Skin epidermis (tissue), 12 donors: ENCODE results near the gene WT1.

ENCODE experiments used
- H3K27ac ChIP-seq, 21 experiments: fragments of 200-600 bp; sonication (generic) in 11 of 21; one replicate each; pipeline ENCODE4 v1.5.0; 2020; ENCODE audit warnings: mild to moderate bottlenecking in 3 of 21, inconsistent platforms in 2 of 21, moderate library complexity in 2 of 21
- H3K4me3 ChIP-seq, 7 experiments: fragments of 200-600 bp; sonication (generic) in 2 of 7; one replicate each; pipeline ENCODE4 v1.5.0; 2020; ENCODE audit warnings: inconsistent platforms in 2 of 7, mild to moderate bottlenecking in 2 of 7, moderate library complexity in 1 of 7

WT1 gene

DNA sequence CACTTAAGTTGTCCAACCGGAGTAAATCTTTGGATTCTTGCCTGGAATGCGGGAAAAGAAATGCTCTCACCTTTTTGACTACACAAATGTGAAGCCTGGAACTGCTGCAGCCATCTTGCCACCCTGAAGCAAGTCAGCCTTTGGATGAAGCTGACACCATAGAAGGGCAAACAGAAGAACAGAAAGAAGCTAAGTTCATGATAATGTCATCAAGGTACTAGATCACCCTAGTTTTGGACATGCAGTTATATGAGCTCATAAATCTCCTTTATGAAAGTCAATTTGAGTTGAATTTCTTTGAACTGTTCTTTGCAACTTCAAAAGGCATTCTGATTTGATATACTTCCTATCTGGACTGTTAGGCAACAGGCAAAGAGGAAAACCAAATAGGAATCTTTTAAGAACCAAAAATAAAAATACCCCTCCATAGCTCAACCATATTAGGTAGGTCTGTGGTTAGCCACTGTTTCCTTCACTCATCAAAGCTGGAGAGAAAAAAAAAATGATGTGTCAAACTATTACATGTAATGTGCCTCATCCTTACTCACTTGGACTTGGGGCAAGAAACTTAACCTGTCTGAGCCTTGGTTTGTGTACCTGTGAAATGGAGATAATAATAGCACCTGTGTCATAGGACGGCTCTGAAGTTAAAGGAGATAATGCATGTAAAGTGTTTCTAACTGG lies 91.9 kb downstream of the WT1 start:
- H3K27ac ChIP-seq = no peak overlapping the region
- no peak overlapping the region for H3K4me3 ChIP-seq

DNA sequence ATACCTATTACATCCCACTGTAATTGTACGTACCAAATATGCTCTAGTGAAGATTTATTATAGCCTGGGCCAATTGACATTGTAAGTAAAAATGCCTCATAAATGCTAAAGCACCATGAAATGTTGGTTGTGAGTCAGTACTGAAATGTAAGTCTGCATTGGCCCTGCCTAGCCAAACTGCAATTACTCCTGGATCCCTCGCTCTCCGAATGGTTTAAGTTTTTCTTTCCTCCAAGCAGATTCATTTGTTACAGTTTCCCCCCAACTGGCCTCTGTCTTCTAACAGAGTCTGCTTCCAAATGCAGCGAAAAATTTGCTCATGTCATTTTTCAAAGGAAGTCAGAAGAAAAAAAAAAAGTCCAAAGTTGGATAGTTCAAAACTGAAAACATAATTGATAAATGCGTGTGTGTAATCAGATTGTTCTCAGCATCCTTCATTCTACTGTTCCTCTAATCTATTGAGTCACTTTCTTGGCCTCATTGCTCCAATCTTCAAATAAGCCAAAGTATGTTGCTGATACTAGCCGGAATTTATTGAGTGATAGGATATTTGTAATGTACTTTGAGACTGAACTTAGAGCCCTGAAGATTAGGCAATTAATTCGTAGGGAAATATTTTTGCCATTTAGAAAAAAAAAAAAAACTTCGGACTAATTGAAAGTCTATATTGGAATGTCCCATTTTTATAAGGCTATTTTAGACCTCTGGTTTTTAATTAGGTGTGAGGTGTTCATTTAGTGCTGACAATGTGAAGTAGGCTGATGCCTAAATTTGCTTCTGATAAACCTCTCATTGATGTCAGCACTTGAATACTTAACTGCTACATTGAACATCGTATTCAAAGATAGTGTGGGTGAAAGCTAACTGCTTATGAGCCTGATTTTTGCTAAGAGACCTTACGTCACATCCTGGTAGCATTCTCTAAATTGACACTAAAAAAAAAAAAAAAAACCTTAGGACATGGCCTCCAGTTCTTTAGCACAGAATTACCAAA lies 93.4 kb downstream of the WT1 start:
- Histone ChIP-seq H3K4me3 (no peak overlapping the region), H3K27ac (no peak overlapping the region)

DNA sequence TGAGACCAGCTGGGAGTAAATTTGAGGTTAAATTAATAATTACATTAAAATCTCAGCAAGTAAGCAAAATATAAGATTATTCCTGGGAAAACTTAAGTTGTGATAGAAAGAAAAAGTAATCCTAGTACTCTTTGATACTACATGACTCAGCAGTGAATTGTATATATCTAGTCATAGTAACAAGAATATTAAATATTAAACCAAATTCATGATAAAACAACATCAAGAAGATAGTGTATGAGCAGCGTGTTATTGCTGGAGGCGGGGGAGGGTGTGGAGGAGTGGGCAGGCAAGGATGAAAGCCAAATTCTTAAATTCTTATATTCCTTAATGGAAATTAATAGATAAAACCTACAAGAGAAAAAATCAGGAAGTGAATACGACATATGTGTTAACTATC lies 95.2 kb downstream of the WT1 start:
- Histone ChIP-seq H3K4me3 (no peak overlapping the region), H3K27ac (no peak overlapping the region)
